Fibroblast of villous mesenchyme (primary cell): Measurements from ENCODE around the gene GPR12. TPM values are rescaled to one million over a fixed set of nuclear protein-coding genes. Genes with fewer than 3 reads are reported as not detected.

Experiments used
- DNase-seq: peaks from one replicate; pipeline ENCODE4 v3.0.0-alpha.2; 2010; ENCODE audit warnings: low read depth
- H3K4me3 ChIP-seq: 2 replicates; pipeline ENCODE4 v1.5.1; 2011; ENCODE audit warnings: low read depth, mild to moderate bottlenecking, low read length
- total RNA-seq: library from RNA; depleted of rRNA; stranded (reverse); fragments of >200 nt; gene quantifications from 2 replicates; pipeline ENCODE4 v1.2.3, GENCODE V29; 2012
- TF ChIP-seq, protein P1 (sequence below): IDR thresholded peaks from 2 replicates; pipeline ENCODE4 v1.5.1; 2012; ENCODE audit warnings: low read depth, mild to moderate bottlenecking, low read length; ENCODE audit not compliant: insufficient read depth

GPR12 gene
- total RNA-seq, 1 donor: not detected

DNA sequence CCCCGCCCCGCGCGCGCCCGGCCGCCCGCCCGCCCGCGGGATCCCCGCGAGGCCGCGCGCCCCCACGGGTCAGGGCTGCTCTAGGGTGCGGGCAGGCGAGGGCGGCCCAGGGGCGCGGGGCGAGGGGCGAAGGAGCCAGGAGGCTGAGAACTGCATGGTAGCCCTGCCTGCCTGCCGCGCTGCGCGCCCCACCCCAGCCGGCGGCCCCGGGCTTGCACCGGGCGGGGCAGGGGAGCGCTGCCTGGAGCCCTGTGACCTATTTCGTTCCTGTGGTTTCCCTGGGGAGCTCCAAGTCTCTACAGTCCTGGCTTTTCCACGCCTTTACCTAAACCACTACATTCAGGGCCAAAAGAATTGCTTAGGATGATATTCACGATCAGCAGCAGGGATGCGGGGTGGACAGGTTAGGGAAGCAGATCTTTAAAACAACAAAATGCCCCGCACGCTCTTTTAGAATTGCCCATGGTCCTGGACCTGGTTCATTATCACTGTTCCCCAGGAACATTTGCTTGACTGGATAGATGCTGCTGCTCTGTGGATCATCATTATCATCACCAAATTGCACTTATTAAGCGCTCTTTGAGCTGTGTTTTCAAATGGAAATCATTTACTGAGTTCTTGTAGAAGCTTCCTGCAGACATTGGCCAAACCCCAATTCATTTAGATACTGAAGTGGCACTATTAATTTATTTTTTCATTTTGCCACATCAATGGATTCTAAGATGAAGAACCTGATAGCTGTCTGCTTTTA lies 421 bp upstream of the GPR12 start:
- TF ChIP-seq, protein P1, sequence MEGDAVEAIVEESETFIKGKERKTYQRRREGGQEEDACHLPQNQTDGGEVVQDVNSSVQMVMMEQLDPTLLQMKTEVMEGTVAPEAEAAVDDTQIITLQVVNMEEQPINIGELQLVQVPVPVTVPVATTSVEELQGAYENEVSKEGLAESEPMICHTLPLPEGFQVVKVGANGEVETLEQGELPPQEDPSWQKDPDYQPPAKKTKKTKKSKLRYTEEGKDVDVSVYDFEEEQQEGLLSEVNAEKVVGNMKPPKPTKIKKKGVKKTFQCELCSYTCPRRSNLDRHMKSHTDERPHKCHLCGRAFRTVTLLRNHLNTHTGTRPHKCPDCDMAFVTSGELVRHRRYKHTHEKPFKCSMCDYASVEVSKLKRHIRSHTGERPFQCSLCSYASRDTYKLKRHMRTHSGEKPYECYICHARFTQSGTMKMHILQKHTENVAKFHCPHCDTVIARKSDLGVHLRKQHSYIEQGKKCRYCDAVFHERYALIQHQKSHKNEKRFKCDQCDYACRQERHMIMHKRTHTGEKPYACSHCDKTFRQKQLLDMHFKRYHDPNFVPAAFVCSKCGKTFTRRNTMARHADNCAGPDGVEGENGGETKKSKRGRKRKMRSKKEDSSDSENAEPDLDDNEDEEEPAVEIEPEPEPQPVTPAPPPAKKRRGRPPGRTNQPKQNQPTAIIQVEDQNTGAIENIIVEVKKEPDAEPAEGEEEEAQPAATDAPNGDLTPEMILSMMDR: no peak
- no peak for DNase-seq
- no peak overlapping the region for H3K4me3 ChIP-seq

DNA sequence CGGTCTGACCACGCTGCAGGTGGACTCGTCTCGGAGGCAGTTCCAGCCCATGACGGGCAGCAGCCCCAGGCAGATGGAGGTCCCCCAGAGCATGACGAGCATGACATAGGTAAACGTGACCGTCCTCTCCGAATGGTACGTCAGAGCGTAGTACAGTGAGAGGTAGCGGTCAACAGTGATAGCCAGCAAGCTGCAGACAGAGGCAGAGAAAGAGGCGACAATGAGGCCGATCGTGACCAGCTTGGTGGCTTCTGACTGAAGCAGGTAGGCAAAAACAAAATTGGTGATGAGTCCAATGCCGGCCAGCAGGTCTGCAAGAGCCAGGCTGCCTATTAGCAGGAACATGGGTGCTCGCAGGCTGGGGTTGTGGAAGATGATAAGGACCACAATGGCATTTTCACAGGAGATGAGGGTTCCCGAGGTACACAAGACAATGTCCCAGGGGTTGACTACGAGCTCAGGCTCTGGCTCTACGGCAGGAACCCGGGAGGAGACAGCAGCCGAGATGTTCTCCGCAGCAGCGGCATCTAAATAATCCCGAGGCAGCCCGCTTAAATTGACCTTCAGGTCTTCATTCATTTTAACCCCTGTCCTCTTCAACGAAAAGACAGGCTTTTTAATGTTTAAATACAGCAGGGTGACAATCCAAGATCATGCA lies 1.2 kb downstream of the GPR12 start:
- no peak overlapping the region for H3K4me3 ChIP-seq
- DNase-seq: no peak
- TF ChIP-seq, protein P1: no peak

DNA sequence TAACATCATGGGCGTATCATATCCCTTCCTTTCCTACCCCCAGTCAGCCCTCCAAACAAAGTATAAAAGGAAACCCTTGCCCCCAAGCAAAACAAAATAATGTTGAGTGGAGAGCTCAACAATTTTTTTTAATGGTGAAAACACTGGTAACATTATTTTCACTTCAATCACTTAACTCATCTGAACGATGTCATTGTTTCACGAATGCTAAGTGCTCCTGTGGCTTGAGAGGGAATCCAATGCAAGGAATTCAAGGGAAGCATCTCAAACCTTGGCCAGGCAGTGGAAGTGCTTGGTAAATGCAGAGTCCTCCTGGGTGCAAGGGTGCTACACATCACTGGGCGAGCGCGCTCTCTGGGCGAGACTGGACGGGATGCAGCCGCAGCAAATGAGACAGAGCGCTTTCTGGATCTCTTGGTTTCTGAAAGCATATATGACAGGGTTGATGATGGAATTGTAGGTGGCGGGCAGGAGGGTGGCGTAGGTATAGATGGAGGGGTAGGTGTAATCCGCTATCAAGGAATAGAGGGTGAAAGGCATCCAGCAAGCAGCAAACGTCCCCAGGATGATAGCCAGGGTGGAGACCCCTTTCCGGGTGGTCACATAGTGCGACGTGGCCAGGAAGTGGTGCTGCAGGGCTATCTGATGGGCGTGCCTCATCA lies 2.0 kb downstream of the GPR12 start:
- TF ChIP-seq, protein P1: no peak

DNA sequence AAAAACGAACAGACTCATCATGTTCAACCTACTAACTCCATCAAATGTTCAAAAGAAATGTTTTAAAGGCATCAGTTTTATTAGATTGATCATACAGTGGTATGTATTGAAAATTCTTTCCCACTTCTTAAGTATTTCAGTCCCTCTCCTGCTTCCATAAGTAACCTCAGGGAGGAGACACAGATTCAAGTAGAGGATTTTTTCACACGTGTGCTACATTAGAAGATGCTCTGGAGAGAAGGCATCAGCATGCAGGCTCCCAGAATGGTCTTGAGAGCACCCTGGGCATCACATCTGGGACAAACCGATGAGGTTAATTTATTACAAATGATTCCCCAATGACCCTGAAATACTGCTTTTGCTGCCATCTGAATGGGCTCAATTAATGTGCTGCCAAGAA lies 3.6 kb downstream of the GPR12 start:
- TF ChIP-seq, protein P1: no peak
- no peak overlapping the region for H3K4me3 ChIP-seq
- DNase-seq: no peak

More for the DNA sequence above, 2.0 kb downstream of the GPR12 start:
- no peak for DNase-seq
- no peak overlapping the region for H3K4me3 ChIP-seq

DNA sequence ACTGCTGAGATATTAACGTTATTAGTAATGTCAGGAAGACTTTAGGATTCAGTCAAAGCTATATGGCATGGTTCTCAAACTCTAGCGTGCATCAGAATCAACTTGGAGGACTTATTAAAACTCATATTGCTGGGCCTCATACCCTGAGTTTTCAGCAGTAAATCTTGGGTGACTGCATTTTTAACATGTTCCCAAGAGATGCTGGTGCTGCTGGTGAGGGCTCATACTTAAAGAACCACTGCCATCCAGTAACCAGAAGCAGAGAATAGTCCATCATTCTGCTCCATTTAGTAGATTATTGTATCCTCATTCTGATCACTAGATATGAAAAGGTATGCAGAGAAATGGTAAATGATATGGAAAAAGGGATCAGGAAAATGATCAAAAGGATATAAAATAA lies 7.9 kb downstream of the GPR12 start:
- H3K4me3 ChIP-seq: no peak overlapping the region
- DNase-seq: no peak
- TF ChIP-seq, protein P1: no peak

DNA sequence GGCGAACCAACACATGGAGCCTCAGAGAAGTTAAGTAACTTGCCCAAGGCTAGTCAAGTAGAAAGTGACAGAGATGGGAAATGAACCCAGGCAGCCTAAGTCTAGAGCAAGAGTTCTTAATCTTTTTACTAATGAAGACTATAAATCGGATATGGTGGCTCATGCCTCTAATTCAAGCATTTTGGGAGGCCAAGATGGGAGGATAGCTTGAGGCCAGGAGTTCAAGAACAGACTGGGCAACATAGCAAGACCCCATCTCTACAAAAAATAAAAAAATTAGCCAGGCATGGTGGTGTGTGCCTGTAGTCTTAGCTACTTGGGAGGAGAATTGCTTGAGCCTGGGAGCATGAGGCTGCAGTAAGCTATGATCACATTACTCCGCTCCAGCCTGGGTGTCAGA lies 10.7 kb downstream of the GPR12 start:
- TF ChIP-seq, protein P1: no peak
- DNase-seq: no peak
- H3K4me3 ChIP-seq: no peak overlapping the region
